HG03060 (cell line): ENCODE results near the gene SCN1B.
"Not testable (repeated sequence)": the region's sequence is repeated elsewhere in the genome, so short reads cannot be mapped to it uniquely, and the experiment has no call there.

Experiments used
- ATAC-seq: cut with Tn5 transposase; IDR thresholded peaks from one replicate; pipeline ENCODE4 v1.9.1; 2021; ENCODE audit warnings: low read depth, moderate number of reproducible peaks; ENCODE audit not compliant: unreplicated experiment

The SCN1B gene

GRCh38 chr19:35051268-35051667 is 21.0 kb downstream of the SCN1B start:
- not testable (repeated sequence) for ATAC-seq

GRCh38 chr19:35051796-35052195 is 21.5 kb downstream of the SCN1B start:
- no peak for ATAC-seq

- no peak for ATAC-seq
Observed at GRCh38 chr19:35052599-35053190, 22.4 kb downstream of the SCN1B start.

- no peak for ATAC-seq
Observed at GRCh38 chr19:35053667-35054293, 23.5 kb downstream of the SCN1B start.

- ATAC-seq, result no peak
Observed at GRCh38 chr19:35054626-35055025, 24.4 kb downstream of the SCN1B start.

- no peak for ATAC-seq
Observed at GRCh38 chr19:35055715-35056179, 25.5 kb downstream of the SCN1B start.

GRCh38 chr19:35056513-35057063 is 26.3 kb downstream of the SCN1B start:
- no peak for ATAC-seq

GRCh38 chr19:35058370-35058769 is 28.1 kb downstream of the SCN1B start:
- no peak for ATAC-seq

GRCh38 chr19:35059006-35059798 is 28.9 kb downstream of the SCN1B start:
- ATAC-seq, result no peak

GRCh38 chr19:35059799-35060091 is 29.5 kb downstream of the SCN1B start:
- no peak for ATAC-seq

GRCh38 chr19:35060160-35060855 is 30.0 kb downstream of the SCN1B start:
- ATAC-seq, result no peak

- no peak for ATAC-seq
Observed at GRCh38 chr19:35061583-35062373, 31.5 kb downstream of the SCN1B start.

GRCh38 chr19:35062942-35063341 is 32.7 kb downstream of the SCN1B start:
- ATAC-seq, result no peak

GRCh38 chr19:35063940-35064818 is 33.9 kb downstream of the SCN1B start:
- no peak for ATAC-seq

GRCh38 chr19:35065574-35065973 is 35.3 kb downstream of the SCN1B start:
- no peak for ATAC-seq

GRCh38 chr19:35066121-35066520 is 35.9 kb downstream of the SCN1B start:
- ATAC-seq, result no peak

GRCh38 chr19:35066691-35067563 is 36.7 kb downstream of the SCN1B start:
- peak; percentile 62 for ATAC-seq

GRCh38 chr19:35068941-35069634 is 38.8 kb downstream of the SCN1B start:
- no peak for ATAC-seq
